OCI-LY7 (cell line): ENCODE data around the gene PRR12. TPM values are rescaled to one million over a fixed set of nuclear protein-coding genes. Genes with fewer than 3 reads are reported as not detected.

Source experiments
- BruUV-seq: library from RNA; stranded (reverse); fragments of 400-500 nt; replicated peaks from 2 replicates; lab custom pipeline; 2021; lab: Mats Ljungman, UMichigan
- CTCF ChIA-PET: fragments of 300-600 bp; sonication (Branson Sonifier 250); formaldehyde crosslinking; loops from one replicate; lab custom pipeline; 2022; ENCODE audit warnings: antibody characterized with exemption; ENCODE audit not compliant: unreplicated experiment; lab: Charles Lee
- POLR2A ChIA-PET: fragments of 300-600 bp; sonication (Branson Sonifier 250); formaldehyde crosslinking; loops from one replicate; lab custom pipeline; 2022; ENCODE audit warnings: antibody characterized with exemption; lab: Charles Lee
- DNase-seq: peaks from one replicate; pipeline ENCODE4 v3.0.0-alpha.2; 2015; ENCODE audit warnings: low spot score
- H2AFZ ChIP-seq: fragments of 200-600 bp; sonication (generic), shearing (Covaris generic); 2 replicates; pipeline ENCODE4 v1.6.1; 2014; ENCODE audit warnings: mild to moderate bottlenecking, antibody characterized with exemption, low read length, moderate library complexity
- H3K27ac ChIP-seq: fragments of 200-600 bp; sonication (generic); 2 replicates; pipeline ENCODE4 v1.5.1; 2014; ENCODE audit warnings: mixed run types, low read depth, mild to moderate bottlenecking, moderate library complexity, low read length, inconsistent platforms; ENCODE audit not compliant: poor library complexity, severe bottlenecking
- H3K36me3 ChIP-seq: fragments of 200-600 bp; sonication (generic); 2 replicates; pipeline ENCODE4 v1.6.1; 2014; ENCODE audit warnings: mild to moderate bottlenecking, antibody characterized with exemption, low read length, moderate library complexity, mixed read lengths; ENCODE audit not compliant: insufficient read depth
- H3K4me1 ChIP-seq: fragments of 200-600 bp; sonication (generic); 2 replicates; pipeline ENCODE4 v1.5.1; 2014; ENCODE audit warnings: mild to moderate bottlenecking, low read length; ENCODE audit not compliant: insufficient read depth, poor library complexity, severe bottlenecking
- H3K4me2 ChIP-seq: fragments of 200-600 bp; sonication (generic); 2 replicates; pipeline ENCODE4 v1.6.1; 2014; ENCODE audit warnings: mild to moderate bottlenecking, low read length
- H3K4me3 ChIP-seq: fragments of 200-600 bp; sonication (generic); 2 replicates; pipeline ENCODE4 v1.5.1; 2014; ENCODE audit warnings: mild to moderate bottlenecking, low read depth, low read length; ENCODE audit not compliant: poor library complexity, severe bottlenecking
- H3K79me2 ChIP-seq: fragments of 200-600 bp; sonication (generic); 2 replicates; pipeline ENCODE4 v1.6.1; 2016; ENCODE audit warnings: low read depth, mild to moderate bottlenecking, low read length, moderate library complexity, mixed read lengths; ENCODE audit not compliant: insufficient read depth
- H3K9me2 ChIP-seq: fragments of 200-600 bp; sonication (generic); 2 replicates; pipeline ENCODE4 v1.6.1; 2016; ENCODE audit warnings: mild to moderate bottlenecking, low read length, mixed read lengths; ENCODE audit not compliant: insufficient read depth
- H3K9me3 ChIP-seq: fragments of 200-600 bp; sonication (generic); 2 replicates; pipeline ENCODE4 v1.6.1; 2014; ENCODE audit warnings: mild to moderate bottlenecking, mixed run types, low read length, mixed read lengths
- H4K20me1 ChIP-seq: fragments of 200-600 bp; sonication (generic); 2 replicates; pipeline ENCODE4 v1.6.1; 2014; ENCODE audit warnings: mild to moderate bottlenecking, antibody characterized with exemption, low read length, moderate library complexity, mixed read lengths; ENCODE audit not compliant: insufficient read depth
- CTCF ChIP-seq: fragments of 200-600 bp; sonication (generic); conservative IDR thresholded peaks from 2 replicates; pipeline ENCODE4 v1.5.1; 2014; ENCODE audit warnings: mild to moderate bottlenecking, antibody characterized with exemption, low read length, moderate library complexity, mixed read lengths
- EZH2phosphoT487 ChIP-seq: fragments of 200-600 bp; sonication (generic); IDR thresholded peaks from 2 replicates; pipeline ENCODE4 v1.6.1; 2018; ENCODE audit warnings: low read depth, borderline replicate concordance, mild to moderate bottlenecking, mixed run types, antibody characterized with exemption, low read length, moderate library complexity, mixed read lengths
- intact Hi-C: fragments of 100-400 bp; cut with micrococcal nuclease; formaldehyde crosslinking; loops from one replicate; pipeline ENCODE4 v1.10.0; 2022; ENCODE audit not compliant: unreplicated experiment
- total RNA-seq, 2 experiments: library from RNA; depleted of rRNA in 1 of 2; stranded (reverse); fragments of >200 nt in 1 of 2; shearing (Covaris generic) in 1 of 2; gene quantifications; 2 replicates each; pipeline ENCODE4 v1.2.3, GENCODE V29; 2014 to 2022

The PRR12 gene
- total RNA-seq, 2 experiments from 2014 or later, result 6.5 to 32.8 TPM

GRCh38 chr19:49542446-49542845, 48.5 kb upstream of the PRR12 start:
- Histone ChIP-seq H3K4me2 (no peak overlapping the region), H3K9me3 (no peaks in the 10 kb centered on the region), H2AFZ (no peak overlapping the region), H4K20me1 (no peaks in the 10 kb centered on the region), H3K4me1 (peaks cover 17% of the 10 kb centered on the region), H3K79me2 (no peaks in the 10 kb centered on the region), H3K36me3 (no peaks in the 10 kb centered on the region), H3K4me3 (no peak overlapping the region), H3K9me2 (no peaks in the 10 kb centered on the region), H3K27ac (no peak overlapping the region)
- ChIA-PET POLR2A (no interaction called here), CTCF (no interaction called here)
- no TSS peak for BruUV-seq
- intact Hi-C loops, result no loop called here
- no peak for DNase-seq
- TF ChIP-seq CTCF (no peak), EZH2phosphoT487 (no peak)

DNA sequence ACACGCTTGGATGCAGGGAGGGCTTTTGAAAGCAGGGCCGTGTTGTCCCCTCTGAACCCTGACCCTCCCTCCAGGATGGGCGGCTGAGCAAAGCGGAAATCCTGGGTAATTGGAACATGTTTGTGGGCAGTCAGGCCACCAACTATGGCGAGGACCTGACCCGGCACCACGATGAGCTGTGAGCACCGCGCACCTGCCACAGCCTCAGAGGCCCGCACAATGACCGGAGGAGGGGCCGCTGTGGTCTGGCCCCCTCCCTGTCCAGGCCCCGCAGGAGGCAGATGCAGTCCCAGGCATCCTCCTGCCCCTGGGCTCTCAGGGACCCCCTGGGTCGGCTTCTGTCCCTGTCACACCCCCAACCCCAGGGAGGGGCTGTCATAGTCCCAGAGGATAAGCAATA, 48.0 kb upstream of the PRR12 start:
- Histone ChIP-seq H3K9me2 (no peaks in the 10 kb centered on the region), H3K27ac (no peak overlapping the region), H3K4me1 (peaks cover 12% of the 10 kb centered on the region), H3K79me2 (no peaks in the 10 kb centered on the region), H3K4me3 (no peak overlapping the region), H3K4me2 (no peak overlapping the region), H4K20me1 (no peaks in the 10 kb centered on the region), H3K9me3 (no peaks in the 10 kb centered on the region), H2AFZ (no peak overlapping the region), H3K36me3 (no peaks in the 10 kb centered on the region)
- CTCF ChIA-PET, result no interaction called here
- POLR2A ChIA-PET, result no interaction called here
- BruUV-seq, result no TSS peak
- intact Hi-C loops, result no loop called here
- DNase-seq, result no peak
- TF ChIP-seq EZH2phosphoT487, result no peak
- TF ChIP-seq CTCF, result no peak

DNA sequence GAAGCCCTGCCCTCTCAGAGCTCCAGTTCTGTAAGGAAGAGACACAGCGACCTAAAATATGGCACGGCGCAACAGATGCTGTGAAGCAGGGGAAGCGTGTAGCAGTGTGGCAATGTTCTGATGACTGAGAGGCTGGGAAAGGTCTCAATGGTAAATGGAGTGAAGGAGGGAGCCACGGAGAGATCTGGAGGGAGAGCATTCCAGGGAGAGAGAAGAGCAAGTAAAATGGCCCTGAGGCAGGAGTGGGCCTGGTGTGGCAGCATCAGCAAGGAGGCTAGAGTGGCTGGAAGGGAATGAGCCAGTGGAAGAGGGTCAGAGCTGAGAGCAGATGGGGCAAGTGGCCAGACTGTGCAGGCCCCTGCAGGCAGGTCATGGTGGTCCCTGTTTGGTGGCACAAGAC, 46.8 kb upstream of the PRR12 start:
- Histone ChIP-seq H3K36me3 (no peaks in the 10 kb centered on the region), H4K20me1 (no peaks in the 10 kb centered on the region), H3K9me3 (no peaks in the 10 kb centered on the region), H2AFZ (no peak overlapping the region), H3K4me2 (no peak overlapping the region), H3K4me1 (peaks cover 5% of the 10 kb centered on the region), H3K79me2 (no peaks in the 10 kb centered on the region), H3K9me2 (no peaks in the 10 kb centered on the region), H3K4me3 (no peak overlapping the region), H3K27ac (no peak overlapping the region)
- DNase-seq, result no peak
- no TSS peak for BruUV-seq
- ChIA-PET POLR2A (no interaction called here), CTCF (no interaction called here)
- no peak for TF ChIP-seq CTCF
- no peak for TF ChIP-seq EZH2phosphoT487
- intact Hi-C loops, result no loop called here
